A549 (cell line): ENCODE measurements around the gene CEP128. TPM values are rescaled to one million over a fixed set of nuclear protein-coding genes. Genes with fewer than 3 reads are reported as not detected.

ENCODE experiments used
- ATAC-seq, 2 experiments: fragments of 200-7000 bp in 1 of 2; fragments of >200 bp in 1 of 2; cut with Nextera tagmentation in 1 of 2; cut with Tn5 transposase in 1 of 2; 3 replicates each; pipeline versions ENCODE4 v1.8.0 to v1.9.1; 2018 to 2020; ENCODE audit warnings: mild to moderate bottlenecking in 1 of 2, moderate library complexity in 1 of 2
- CTCF ChIA-PET: fragments of 300-600 bp; sonication (Branson Sonifier 250); formaldehyde crosslinking; extraction: SDS; loops from one replicate; lab custom pipeline; 2021; ENCODE audit warnings: antibody characterized with exemption, inconsistent platforms; lab: Yijun Ruan, JAX
- POLR2A ChIA-PET: fragments of 350-600 bp; formaldehyde crosslinking; extraction: SDS; loops from one replicate; lab custom pipeline; 2021; ENCODE audit warnings: antibody characterized with exemption, inconsistent platforms; lab: Yijun Ruan, JAX
- DNase-seq, 2 experiments: peaks; one replicate each; pipeline versions ENCODE4 v3.0.0 to v3.0.0-alpha.2; 2011 to 2016; ENCODE audit warnings: low read depth in 1 of 2, low spot score in 1 of 2
- FAIRE-seq: peaks from 2 replicates; lab custom pipeline; 2011; peaks lifted over from hg19 to GRCh38; lab: Jason Lieb, UNC
- H3K27ac ChIP-seq, 2 experiments: fragments of >200 bp; sonication (Bioruptor Twin); formaldehyde crosslinking; 3 replicates each; pipeline ENCODE4 v1.5.1; 2016 to 2017
- H3K4me1 ChIP-seq: fragments of >200 bp; sonication (Bioruptor Twin); formaldehyde crosslinking; 3 replicates; pipeline ENCODE4 v1.6.1; 2016
- H3K4me2 ChIP-seq: fragments of >200 bp; sonication (Bioruptor Twin); formaldehyde crosslinking; 3 replicates; pipeline ENCODE4 v1.6.1; 2016
- H3K4me3 ChIP-seq: fragments of >200 bp; sonication (Bioruptor Twin); formaldehyde crosslinking; 3 replicates; pipeline ENCODE4 v1.5.1; 2016
- H3K9me3 ChIP-seq: fragments of >200 bp; sonication (Bioruptor Twin); formaldehyde crosslinking; 3 replicates; pipeline ENCODE4 v1.6.1; 2016
- BCL3 ChIP-seq: fragments of >200 bp; sonication (Bioruptor Twin); formaldehyde crosslinking; IDR thresholded peaks from 3 replicates; pipeline ENCODE4 v1.6.1; 2016
- BHLHE40 ChIP-seq: IDR thresholded peaks from 2 replicates; pipeline ENCODE4 v1.6.1; 2012; ENCODE audit warnings: low read depth, low read length, inconsistent platforms
- CBX8 ChIP-seq: fragments of 200-600 bp; sonication (generic); IDR thresholded peaks from 2 replicates; pipeline ENCODE4 v1.6.1; 2016
- CEBPB ChIP-seq, 2 experiments: fragments of >200 bp in 1 of 2; sonication (Bioruptor Twin) in 1 of 2; formaldehyde crosslinking in 1 of 2; IDR thresholded peaks; 2 replicates each; pipeline ENCODE4 v1.6.1; 2012 to 2016
- CHD2 ChIP-seq: fragments of 150-350 bp; IDR thresholded peaks from 2 replicates; pipeline ENCODE4 v1.6.1; 2014; ENCODE audit warnings: low read length; ENCODE audit not compliant: partially characterized antibody
- EHF ChIP-seq: fragments of 250-450 bp; sonication (Bioruptor Pico); IDR thresholded peaks from 2 replicates; pipeline ENCODE4 v1.5.0; 2020; ENCODE audit warnings: mild to moderate bottlenecking
- ELK1 ChIP-seq: fragments of 150-350 bp; IDR thresholded peaks from 2 replicates; pipeline ENCODE4 v1.6.1; 2014; ENCODE audit warnings: low read depth, mild to moderate bottlenecking, low read length
- EP300 ChIP-seq, 2 experiments: fragments of >200 bp; sonication (Bioruptor Twin); formaldehyde crosslinking; IDR thresholded peaks; 2 replicates in 1 of 2; 3 replicates in 1 of 2; pipeline ENCODE4 v1.6.1; 2016 to 2017
- ESRRA ChIP-seq: fragments of 150-350 bp; IDR thresholded peaks from 2 replicates; pipeline ENCODE4 v1.6.1; 2014; ENCODE audit warnings: mild to moderate bottlenecking, low read length, borderline replicate concordance
- FOSB ChIP-seq: fragments of 250-450 bp; sonication (Bioruptor Pico); IDR thresholded peaks from 2 replicates; pipeline ENCODE4 v1.5.0; 2020; ENCODE audit warnings: mild to moderate bottlenecking, moderate library complexity
- FOXS1 ChIP-seq: fragments of 250-450 bp; sonication (Bioruptor Pico); IDR thresholded peaks from 2 replicates; pipeline ENCODE4 v1.5.0; 2020; ENCODE audit warnings: mild to moderate bottlenecking, moderate library complexity
- HDAC2 ChIP-seq: fragments of 200-600 bp; sonication (generic); IDR thresholded peaks from 2 replicates; pipeline ENCODE4 v1.6.1; 2016
- HOXA7 ChIP-seq: fragments of 250-450 bp; sonication (Bioruptor Pico); IDR thresholded peaks from 2 replicates; pipeline ENCODE4 v1.5.0; 2020; ENCODE audit warnings: mild to moderate bottlenecking, moderate library complexity
- HOXB13 ChIP-seq: fragments of 250-450 bp; sonication (Bioruptor Pico); IDR thresholded peaks from 2 replicates; pipeline ENCODE4 v1.5.0; 2020; ENCODE audit warnings: low read depth, mild to moderate bottlenecking, moderate library complexity
- HOXB5 ChIP-seq: fragments of 250-450 bp; sonication (Bioruptor Pico); IDR thresholded peaks from 2 replicates; pipeline ENCODE4 v1.5.0; 2020; ENCODE audit warnings: mild to moderate bottlenecking, moderate library complexity
- JUN ChIP-seq, 2 experiments: fragments of >200 bp; sonication (Bioruptor Twin); formaldehyde crosslinking; IDR thresholded peaks; 2 replicates in 1 of 2; 3 replicates in 1 of 2; pipeline ENCODE4 v1.6.1; 2016 to 2017
- JUNB ChIP-seq: fragments of >200 bp; sonication (Bioruptor Twin); formaldehyde crosslinking; IDR thresholded peaks from 2 replicates; pipeline ENCODE4 v1.6.1; 2016
- KDM5A ChIP-seq: fragments of 200-600 bp; sonication (generic); IDR thresholded peaks from 2 replicates; pipeline ENCODE4 v1.6.1; 2016; ENCODE audit warnings: antibody characterized with exemption, mild to moderate bottlenecking
- MAX ChIP-seq: IDR thresholded peaks from 2 replicates; pipeline ENCODE4 v1.6.1; 2012
- MAZ ChIP-seq: fragments of 150-350 bp; IDR thresholded peaks from 2 replicates; pipeline ENCODE4 v1.6.1; 2014; ENCODE audit warnings: antibody characterized with exemption, low read depth, low read length, borderline replicate concordance
- PBX3 ChIP-seq: IDR thresholded peaks from 2 replicates; pipeline ENCODE4 v1.6.1; 2012
- PHF8 ChIP-seq: fragments of 200-600 bp; sonication (generic); IDR thresholded peaks from 2 replicates; pipeline ENCODE4 v1.6.1; 2016; ENCODE audit warnings: low read depth, mild to moderate bottlenecking, antibody characterized with exemption, moderate library complexity, borderline replicate concordance
- POLR2A ChIP-seq: IDR thresholded peaks from 2 replicates; pipeline ENCODE4 v1.6.1; 2012; ENCODE audit warnings: mild to moderate bottlenecking, low read length
- POLR2AphosphoS2 ChIP-seq: conservative IDR thresholded peaks from 2 replicates; pipeline ENCODE4 v1.6.1; 2012; ENCODE audit warnings: low read length, improper control_type of control experiment, inconsistent platforms
- REST ChIP-seq: fragments of 200-600 bp; sonication (generic); IDR thresholded peaks from 2 replicates; pipeline ENCODE4 v1.6.1; 2016; ENCODE audit warnings: antibody characterized with exemption, mild to moderate bottlenecking, moderate library complexity
- SREBF2 ChIP-seq: fragments of 450-650 bp; IDR thresholded peaks from 2 replicates; pipeline ENCODE4 v1.6.1; 2014; ENCODE audit warnings: mild to moderate bottlenecking, moderate library complexity
- ZSCAN20 ChIP-seq: fragments of 250-450 bp; sonication (Bioruptor Pico); IDR thresholded peaks from 2 replicates; pipeline ENCODE4 v1.8.0; 2022; ENCODE audit warnings: mild to moderate bottlenecking, moderate library complexity
- WGBS: methylation state at CpG from one replicate; pipeline ENCODE4 v1.1.6; 2017; ENCODE audit errors: missing lambda C conversion rate; 5-methylcytosine and 5-hydroxymethylcytosine counted together
- polyA plus RNA-seq, 4 experiments: library from polyadenylated mRNA; depleted of rRNA in 3 of 4; stranded (reverse); fragments of >200 nt; fragmentation: RNase III in 1 of 4; extraction: RNeasy Plus Mini Kit Qiagen cat#74134 plus additional on column Dnase treatment in 1 of 4; gene quantifications; 2 replicates in 3 of 4; 3 replicates in 1 of 4; pipeline ENCODE4 v1.2.3, GENCODE V29; 2011 to 2017

The CEP128 gene
- polyA plus RNA-seq, 2 of the 4 experiments (the other 2 are of a cell fraction): 5.8 to 7.0 TPM

GRCh38 chr14:80493620-80494019 lies 447.9 kb downstream of the CEP128 start:
- POLR2A ChIA-PET: no interaction called here
- 87% methylated on average over 5 of the region's 5 CpGs for WGBS
- TF ChIP-seq PHF8 (no peak), HOXB13 (CRISPR knock-in tag) (no peak), CEBPB (IDR thresholded peaks at IDR 0.05) (no peak), MAZ (no peak), MAX (no peak), REST (no peak), FOSB (CRISPR knock-in tag) (no peak), FOXS1 (CRISPR knock-in tag) (no peak), HOXB5 (CRISPR knock-in tag) (no peak), HOXA7 (no peak), ESRRA (no peak), ELK1 (no peak), KDM5A (no peak), POLR2A (no peak), CBX8 (no peak), POLR2AphosphoS2 (no peak), EHF (CRISPR knock-in tag) (no peak)
- H3K9me3 ChIP-seq: no peaks in the 10 kb centered on the region
- no peak overlapping the region for H3K4me3 ChIP-seq
- ATAC-seq (no peak), DNase-seq (no peak), FAIRE-seq (no peak)
- CTCF ChIA-PET: interaction anchor here (0.6 kb wide), 1 partner anchor 47 kb away, joined by 3 read pairs; no protein-coding TSS in a partner anchor
- no peak overlapping the region for H3K27ac ChIP-seq
- H3K4me2 ChIP-seq: no peak overlapping the region
- no peaks in the 10 kb centered on the region for H3K4me1 ChIP-seq

GRCh38 chr14:80491650-80492049 lies 449.9 kb downstream of the CEP128 start:
- Histone ChIP-seq H3K27ac (no peak overlapping the region), H3K4me2 (no peak overlapping the region), H3K9me3 (no peaks in the 10 kb centered on the region), H3K4me3 (no peak overlapping the region), H3K4me1 (no peaks in the 10 kb centered on the region)
- CTCF ChIA-PET: no interaction called here
- POLR2A ChIA-PET: no interaction called here
- 75% methylated on average over 2 of the region's 2 CpGs for WGBS
- DNase-seq (no peak), ATAC-seq (no peak), FAIRE-seq (no peak)
- TF ChIP-seq FOSB (CRISPR knock-in tag) (no peak), JUN (IDR thresholded peaks at IDR 0.05) (no peak), POLR2A (no peak), BCL3 (no peak), ZSCAN20 (CRISPR knock-in tag) (no peak), BHLHE40 (no peak), CHD2 (no peak), SREBF2 (no peak), HOXA7 (no peak), JUNB (no peak), HDAC2 (no peak), HOXB5 (CRISPR knock-in tag) (no peak), ELK1 (no peak), EP300 (IDR thresholded peaks at IDR 0.05) (no peak), KDM5A (no peak), MAX (no peak), CEBPB (IDR thresholded peaks at IDR 0.05) (no peak), PBX3 (no peak)
